HL-60 (cell line): ENCODE results near the gene PTPRJ.

Experiments used
- GABPA ChIP-seq: IDR thresholded peaks from 2 replicates; pipeline ENCODE4 v1.6.1; 2012; ENCODE audit warnings: low read depth
- POLR2AphosphoS5 ChIP-seq: IDR thresholded peaks from 2 replicates; pipeline ENCODE4 v1.6.1; 2012; ENCODE audit warnings: low read depth
- SPI1 ChIP-seq: IDR thresholded peaks from 2 replicates; pipeline ENCODE4 v1.6.1; 2012; ENCODE audit warnings: low read depth, mild to moderate bottlenecking, borderline replicate concordance
- TF ChIP-seq, protein P1 (sequence below): IDR thresholded peaks from one replicate; pipeline ENCODE4 v1.5.1; 2011; ENCODE audit warnings: low read length, control low read depth, inconsistent platforms; ENCODE audit not compliant: insufficient read depth

DNA sequence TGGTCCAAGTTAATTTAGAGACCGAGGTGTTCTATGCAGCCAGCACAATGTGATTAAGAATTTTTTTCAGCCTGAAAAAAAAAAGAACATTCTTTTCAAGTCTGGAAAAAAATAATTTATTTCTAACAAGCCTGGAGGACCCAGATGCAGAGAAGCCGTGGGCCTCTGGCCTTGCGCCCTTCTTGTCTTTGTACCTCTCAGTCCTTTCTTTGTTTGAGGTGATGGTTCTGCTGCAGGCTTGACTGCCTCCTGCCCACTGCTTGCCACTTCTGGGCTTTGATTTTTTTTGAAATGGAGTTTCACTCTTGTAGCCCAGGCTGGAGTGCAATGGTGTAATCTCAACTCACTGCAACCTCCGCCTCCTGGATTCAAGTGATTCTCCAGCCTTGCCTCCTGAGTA, 7.2 kb upstream of the PTPRJ start:
- TF ChIP-seq, protein P1, sequence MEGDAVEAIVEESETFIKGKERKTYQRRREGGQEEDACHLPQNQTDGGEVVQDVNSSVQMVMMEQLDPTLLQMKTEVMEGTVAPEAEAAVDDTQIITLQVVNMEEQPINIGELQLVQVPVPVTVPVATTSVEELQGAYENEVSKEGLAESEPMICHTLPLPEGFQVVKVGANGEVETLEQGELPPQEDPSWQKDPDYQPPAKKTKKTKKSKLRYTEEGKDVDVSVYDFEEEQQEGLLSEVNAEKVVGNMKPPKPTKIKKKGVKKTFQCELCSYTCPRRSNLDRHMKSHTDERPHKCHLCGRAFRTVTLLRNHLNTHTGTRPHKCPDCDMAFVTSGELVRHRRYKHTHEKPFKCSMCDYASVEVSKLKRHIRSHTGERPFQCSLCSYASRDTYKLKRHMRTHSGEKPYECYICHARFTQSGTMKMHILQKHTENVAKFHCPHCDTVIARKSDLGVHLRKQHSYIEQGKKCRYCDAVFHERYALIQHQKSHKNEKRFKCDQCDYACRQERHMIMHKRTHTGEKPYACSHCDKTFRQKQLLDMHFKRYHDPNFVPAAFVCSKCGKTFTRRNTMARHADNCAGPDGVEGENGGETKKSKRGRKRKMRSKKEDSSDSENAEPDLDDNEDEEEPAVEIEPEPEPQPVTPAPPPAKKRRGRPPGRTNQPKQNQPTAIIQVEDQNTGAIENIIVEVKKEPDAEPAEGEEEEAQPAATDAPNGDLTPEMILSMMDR: no peak
- TF ChIP-seq POLR2AphosphoS5 (no peak), SPI1 (no peak), GABPA (no peak)
